HG02763 (cell line): ENCODE results near the gene NALCN.

Source experiments
- ATAC-seq: cut with Tn5 transposase; IDR thresholded peaks from one replicate; pipeline ENCODE4 v1.9.1; 2021; ENCODE audit warnings: mild to moderate bottlenecking, moderate library complexity; ENCODE audit not compliant: unreplicated experiment

Gene NALCN

GRCh38 chr13:101036546-101036945 is 379.8 kb downstream of the NALCN start:
- no peak for ATAC-seq

GRCh38 chr13:101035119-101035620 is 381.1 kb downstream of the NALCN start:
- ATAC-seq = no peak

GRCh38 chr13:101026736-101027398 is 389.4 kb downstream of the NALCN start:
- ATAC-seq = no peak

- no peak for ATAC-seq
Observed at GRCh38 chr13:101026328-101026727, 390.0 kb downstream of the NALCN start.

GRCh38 chr13:101025925-101026324 is 390.4 kb downstream of the NALCN start:
- ATAC-seq = no peak

GRCh38 chr13:101025519-101025918 is 390.8 kb downstream of the NALCN start:
- ATAC-seq = no peak

- no peak for ATAC-seq
Observed at GRCh38 chr13:101019126-101019525, 397.2 kb downstream of the NALCN start.

GRCh38 chr13:101018720-101019119 is 397.6 kb downstream of the NALCN start:
- no peak for ATAC-seq

- ATAC-seq = no peak
Observed at GRCh38 chr13:101017123-101017872, 399.0 kb downstream of the NALCN start.

GRCh38 chr13:101016475-101016874 is 399.8 kb downstream of the NALCN start:
- no peak for ATAC-seq

- ATAC-seq = no peak
Observed at GRCh38 chr13:101013245-101013644, 403.1 kb downstream of the NALCN start.

GRCh38 chr13:101010100-101010499 is 406.2 kb downstream of the NALCN start:
- ATAC-seq = no peak

- ATAC-seq = no peak
Observed at GRCh38 chr13:101007245-101007644, 409.1 kb downstream of the NALCN start.
